PC-3 (cell line): ENCODE results near the gene PSKH1.

Source experiments
- CTCF ChIP-seq: fragments of 300-600 bp; sonication (generic); conservative IDR thresholded peaks from 2 replicates; pipeline ENCODE4 v1.5.1; 2017; ENCODE audit warnings: antibody characterized with exemption, low read depth, mild to moderate bottlenecking, low read length
- EZH2 ChIP-seq: fragments of 300-600 bp; sonication (generic); IDR thresholded peaks from one replicate; pipeline ENCODE4 v1.6.1; 2017; ENCODE audit warnings: antibody characterized with exemption, mild to moderate bottlenecking, low read length; ENCODE audit not compliant: unreplicated experiment
- EZH2phosphoT487 ChIP-seq: fragments of 300-600 bp; sonication (generic); IDR thresholded peaks from 2 replicates; pipeline ENCODE4 v1.6.1; 2018; ENCODE audit warnings: mild to moderate bottlenecking, antibody characterized with exemption, low read length, borderline replicate concordance

- no peak for TF ChIP-seq CTCF
- TF ChIP-seq EZH2phosphoT487: no peak
- no peak for TF ChIP-seq EZH2
Measured at GRCh38 chr16:67977469-67978227, 84.6 kb downstream of the PSKH1 start.
